ENCODE data around the gene ZNF764. TPM values are rescaled to one million over a fixed set of nuclear protein-coding genes. Genes with fewer than 3 reads are reported as not detected.
A peak's percentile ranks its signal among the peaks of the same experiment; 100 is the strongest.
"Not testable (repeated sequence)": the region's sequence is repeated elsewhere in the genome, so short reads cannot be mapped to it uniquely, and the experiment has no call there.

The ZNF764 gene
- total RNA-seq, 2 donors from 2014 or later, result 19.5 to 21.4 TPM

GRCh38 chr16:30553393-30553899 is 4.7 kb downstream of the ZNF764 start:
- no peaks in the 10 kb centered on the region for H3K27me3 Mint-ChIP-seq
- H3K4me1 Mint-ChIP-seq, result peaks cover 40% of the 10 kb centered on the region
- H3K4me3 Mint-ChIP-seq, result peak overlapping the region; percentile 63
- no peak for ATAC-seq
- H3K9me3 ChIP-seq (ENCODE audit: control insufficient read depth, low read length, poor library complexity, severe bottlenecking), result no peaks in the 10 kb centered on the region
- DNase-seq, result no peak
- H3K36me3 Mint-ChIP-seq (ENCODE audit: low read depth), result no peaks in the 10 kb centered on the region
- peak overlapping the region; percentile 90 for H3K27ac Mint-ChIP-seq

- DNase-seq (no peak), ATAC-seq (no peak)
- no peaks in the 10 kb centered on the region for H3K9me3 ChIP-seq (ENCODE audit: control insufficient read depth, low read length, poor library complexity, severe bottlenecking)
- Mint-ChIP-seq H3K36me3 (ENCODE audit: low read depth) (no peaks in the 10 kb centered on the region), H3K4me3 (peak overlapping the region; percentile 63), H3K27ac (peak overlapping the region; percentile 90), H3K27me3 (no peaks in the 10 kb centered on the region), H3K4me1 (peaks cover 39% of the 10 kb centered on the region)
Observed at GRCh38 chr16:30552956-30553355, 5.2 kb downstream of the ZNF764 start.

GRCh38 chr16:30551781-30552180 is 6.4 kb downstream of the ZNF764 start:
- Mint-ChIP-seq H3K36me3 (ENCODE audit: low read depth) (no peaks in the 10 kb centered on the region), H3K4me1 (peaks cover 44% of the 10 kb centered on the region), H3K4me3 (peak overlapping the region; percentile 80), H3K27ac (peak overlapping the region; percentile 90), H3K27me3 (no peaks in the 10 kb centered on the region)
- peak; percentile 44 to 66 (median 44) for DNase-seq
- peak; percentile 90 for ATAC-seq
- H3K9me3 ChIP-seq (ENCODE audit: control insufficient read depth, low read length, poor library complexity, severe bottlenecking), result no peaks in the 10 kb centered on the region

GRCh38 chr16:30548416-30549253 is 9.5 kb downstream of the ZNF764 start:
- ATAC-seq (no peak), DNase-seq (no peak)
- H3K27ac Mint-ChIP-seq, result peak overlapping the region; percentile 84
- no peak overlapping the region for H3K4me3 Mint-ChIP-seq
- no peaks in the 10 kb centered on the region for H3K36me3 Mint-ChIP-seq (ENCODE audit: low read depth)
- no peaks in the 10 kb centered on the region for H3K9me3 ChIP-seq (ENCODE audit: control insufficient read depth, low read length, poor library complexity, severe bottlenecking)
- H3K27me3 Mint-ChIP-seq, result no peaks in the 10 kb centered on the region
- peaks cover 43% of the 10 kb centered on the region for H3K4me1 Mint-ChIP-seq

- H3K4me3 Mint-ChIP-seq, result peak overlapping the region; percentile 57
- DNase-seq (no peak), ATAC-seq (no peak)
- H3K27ac Mint-ChIP-seq, result no peak overlapping the region
- H3K36me3 Mint-ChIP-seq (ENCODE audit: low read depth), result no peaks in the 10 kb centered on the region
- no peaks in the 10 kb centered on the region for H3K9me3 ChIP-seq (ENCODE audit: control insufficient read depth, low read length, poor library complexity, severe bottlenecking)
- H3K4me1 Mint-ChIP-seq, result peaks cover 25% of the 10 kb centered on the region
- H3K27me3 Mint-ChIP-seq, result no peaks in the 10 kb centered on the region
Observed at GRCh38 chr16:30546115-30546514, 12.1 kb downstream of the ZNF764 start.

- Mint-ChIP-seq H3K4me3 (no peak overlapping the region), H3K36me3 (ENCODE audit: low read depth) (no peaks in the 10 kb centered on the region), H3K27me3 (no peaks in the 10 kb centered on the region), H3K4me1 (peaks cover 15% of the 10 kb centered on the region), H3K27ac (no peak overlapping the region)
- no peak for ATAC-seq
- no peak for DNase-seq
- no peaks in the 10 kb centered on the region for H3K9me3 ChIP-seq (ENCODE audit: control insufficient read depth, low read length, poor library complexity, severe bottlenecking)
Observed at GRCh38 chr16:30543067-30543466, 15.1 kb downstream of the ZNF764 start.

- no peaks in the 10 kb centered on the region for H3K9me3 ChIP-seq (ENCODE audit: control insufficient read depth, low read length, poor library complexity, severe bottlenecking)
- Mint-ChIP-seq H3K27me3 (no peaks in the 10 kb centered on the region), H3K27ac (no peak overlapping the region), H3K4me1 (peaks cover 13% of the 10 kb centered on the region), H3K36me3 (ENCODE audit: low read depth) (no peaks in the 10 kb centered on the region), H3K4me3 (no peak overlapping the region)
- ATAC-seq (no peak), DNase-seq (no peak)
Observed at GRCh38 chr16:30541502-30542329, 16.5 kb downstream of the ZNF764 start.

GRCh38 chr16:30540916-30541464 is 17.2 kb downstream of the ZNF764 start:
- H3K4me1 Mint-ChIP-seq, result peaks cover 10% of the 10 kb centered on the region
- H3K36me3 Mint-ChIP-seq (ENCODE audit: low read depth); DNase-seq; ATAC-seq; H3K9me3 ChIP-seq (ENCODE audit: control insufficient read depth, low read length, poor library complexity, severe bottlenecking); H3K4me3 Mint-ChIP-seq; H3K27me3 Mint-ChIP-seq; H3K27ac Mint-ChIP-seq: not testable (repeated sequence)

- H3K27ac Mint-ChIP-seq; H3K36me3 Mint-ChIP-seq (ENCODE audit: low read depth): not testable (repeated sequence)
Observed at GRCh38 chr16:30539986-30540526, 18.1 kb downstream of the ZNF764 start.

GRCh38 chr16:30539000-30539964 is 18.9 kb downstream of the ZNF764 start:
- Mint-ChIP-seq H3K4me3 (no peak overlapping the region), H3K4me1 (peaks cover 20% of the 10 kb centered on the region), H3K27ac (peak overlapping the region; percentile 24), H3K27me3 (no peaks in the 10 kb centered on the region), H3K36me3 (ENCODE audit: low read depth) (no peaks in the 10 kb centered on the region)
- no peak for DNase-seq
- ATAC-seq, result no peak
- H3K9me3 ChIP-seq (ENCODE audit: control insufficient read depth, low read length, poor library complexity, severe bottlenecking), result no peaks in the 10 kb centered on the region

More at GRCh38 chr16:30539986-30540526, 18.1 kb downstream of the ZNF764 start:
- H3K27me3 Mint-ChIP-seq; H3K4me3 Mint-ChIP-seq; DNase-seq; ATAC-seq; H3K9me3 ChIP-seq (ENCODE audit: control insufficient read depth, low read length, poor library complexity, severe bottlenecking): not testable (repeated sequence)
- H3K4me1 Mint-ChIP-seq, result peaks cover 15% of the 10 kb centered on the region

- not testable (repeated sequence) for H3K27me3 Mint-ChIP-seq; ATAC-seq; H3K9me3 ChIP-seq (ENCODE audit: control insufficient read depth, low read length, poor library complexity, severe bottlenecking); DNase-seq; H3K36me3 Mint-ChIP-seq (ENCODE audit: low read depth)
- Mint-ChIP-seq H3K27ac (peak overlapping the region; percentile 99), H3K4me1 (peaks cover 25% of the 10 kb centered on the region), H3K4me3 (peak overlapping the region; percentile 98)
Observed at GRCh38 chr16:30536391-30537024, 21.7 kb downstream of the ZNF764 start.
